CD4-positive, alpha-beta T cell treated with Interleukin-21 for 1 hour (primary cell): ENCODE results near the gene CCDC170.
"Not testable (repeated sequence)": the region's sequence is repeated elsewhere in the genome, so short reads cannot be mapped to it uniquely, and the experiment has no call there.

Source experiments
- DNase-seq: peaks from one replicate; pipeline ENCODE4 v3.0.0-alpha.2; 2020

CCDC170 gene, protein sequence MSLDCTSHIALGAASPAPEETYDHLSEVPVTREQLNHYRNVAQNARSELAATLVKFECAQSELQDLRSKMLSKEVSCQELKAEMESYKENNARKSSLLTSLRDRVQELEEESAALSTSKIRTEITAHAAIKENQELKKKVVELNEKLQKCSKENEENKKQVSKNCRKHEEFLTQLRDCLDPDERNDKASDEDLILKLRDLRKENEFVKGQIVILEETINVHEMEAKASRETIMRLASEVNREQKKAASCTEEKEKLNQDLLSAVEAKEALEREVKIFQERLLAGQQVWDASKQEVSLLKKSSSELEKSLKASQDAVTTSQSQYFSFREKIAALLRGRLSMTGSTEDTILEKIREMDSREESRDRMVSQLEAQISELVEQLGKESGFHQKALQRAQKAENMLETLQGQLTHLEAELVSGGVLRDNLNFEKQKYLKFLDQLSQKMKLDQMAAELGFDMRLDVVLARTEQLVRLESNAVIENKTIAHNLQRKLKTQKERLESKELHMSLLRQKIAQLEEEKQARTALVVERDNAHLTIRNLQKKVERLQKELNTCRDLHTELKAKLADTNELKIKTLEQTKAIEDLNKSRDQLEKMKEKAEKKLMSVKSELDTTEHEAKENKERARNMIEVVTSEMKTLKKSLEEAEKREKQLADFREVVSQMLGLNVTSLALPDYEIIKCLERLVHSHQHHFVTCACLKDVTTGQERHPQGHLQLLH

DNA sequence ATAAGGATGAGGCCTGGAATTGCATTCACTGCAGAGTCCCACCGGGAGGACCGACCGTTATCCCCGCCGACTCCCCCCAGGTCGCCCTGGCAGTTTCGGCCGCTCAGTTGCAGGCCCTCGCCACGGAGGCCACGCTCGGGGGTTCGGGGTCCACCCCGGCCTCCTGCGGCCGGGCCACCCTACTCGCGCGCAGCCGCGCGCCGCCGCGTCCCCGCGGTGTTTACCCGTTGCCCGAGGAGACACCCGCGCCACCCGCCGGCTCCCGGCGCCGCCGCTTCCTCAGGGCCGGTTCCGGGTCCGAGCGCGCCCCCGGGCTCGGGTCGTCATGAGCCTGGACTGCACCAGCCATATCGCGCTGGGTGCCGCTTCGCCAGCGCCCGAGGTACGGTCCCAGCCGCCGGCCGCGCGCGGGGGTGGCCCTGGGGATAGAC, at the start of gene CCDC170:
CCDC170 (plus strand) TSS at position 214 of the 431 bp plus-strand sequence; CDS start at position 326, 112 bp downstream.
- no peak for DNase-seq

DNA sequence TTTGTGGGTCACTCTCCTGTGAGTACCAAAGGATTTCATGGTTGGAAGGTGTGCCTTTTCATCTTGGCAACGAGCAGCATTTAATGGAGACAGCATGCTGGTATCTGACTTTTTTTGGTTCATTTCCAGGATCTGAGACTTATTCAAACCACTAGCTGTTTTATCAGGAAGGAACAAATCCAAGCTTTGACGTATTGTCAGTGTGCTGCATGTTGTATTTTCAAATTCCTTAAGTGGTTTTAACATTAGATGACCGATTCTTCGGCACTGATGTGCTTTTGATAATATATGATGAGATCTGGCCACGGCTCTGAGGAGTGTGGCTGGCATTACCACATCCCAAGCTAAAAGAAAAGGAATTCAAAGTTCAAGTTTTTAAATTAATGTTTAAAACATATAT, 48.3 kb upstream of the CCDC170 start:
- DNase-seq = no peak

DNA sequence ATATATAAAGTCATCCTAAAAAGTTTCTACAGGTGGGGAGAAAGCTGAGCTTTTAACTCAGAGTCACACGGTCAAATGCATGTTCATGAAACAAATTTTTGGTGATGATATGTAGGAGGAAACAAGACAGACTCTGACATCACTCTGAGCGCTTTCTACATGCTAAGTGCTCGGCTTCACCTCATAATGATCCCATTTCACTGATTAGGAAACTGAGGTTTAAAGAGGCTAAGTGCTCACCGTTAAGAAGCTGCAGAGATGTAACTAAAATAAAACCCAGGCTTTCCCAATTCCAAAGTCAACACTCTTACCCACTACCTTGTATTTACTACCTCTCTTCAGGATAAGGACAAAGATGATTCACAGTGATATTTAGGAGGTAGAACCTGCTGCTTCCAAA, 46.6 kb upstream of the CCDC170 start:
- DNase-seq = no peak

DNA sequence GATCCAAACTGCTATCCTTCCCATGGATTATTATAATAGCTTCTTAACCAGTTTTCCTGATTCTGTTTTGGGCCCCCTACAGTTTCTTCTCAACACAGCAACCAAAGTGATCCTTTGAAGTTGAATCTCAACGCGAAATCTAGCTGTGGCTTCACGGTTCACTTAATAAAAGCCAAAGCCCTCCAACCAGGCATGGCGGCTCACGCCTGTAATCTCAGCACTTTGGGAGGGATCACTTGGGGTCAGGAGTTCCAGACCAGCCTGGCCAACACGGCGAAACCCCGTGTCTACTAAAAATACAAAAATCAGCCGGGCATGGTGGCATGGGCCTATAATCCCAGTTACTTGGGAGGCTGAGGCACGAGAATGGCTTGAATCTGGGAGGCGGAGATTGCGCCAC, 45.2 kb upstream of the CCDC170 start:
- DNase-seq = no peak

DNA sequence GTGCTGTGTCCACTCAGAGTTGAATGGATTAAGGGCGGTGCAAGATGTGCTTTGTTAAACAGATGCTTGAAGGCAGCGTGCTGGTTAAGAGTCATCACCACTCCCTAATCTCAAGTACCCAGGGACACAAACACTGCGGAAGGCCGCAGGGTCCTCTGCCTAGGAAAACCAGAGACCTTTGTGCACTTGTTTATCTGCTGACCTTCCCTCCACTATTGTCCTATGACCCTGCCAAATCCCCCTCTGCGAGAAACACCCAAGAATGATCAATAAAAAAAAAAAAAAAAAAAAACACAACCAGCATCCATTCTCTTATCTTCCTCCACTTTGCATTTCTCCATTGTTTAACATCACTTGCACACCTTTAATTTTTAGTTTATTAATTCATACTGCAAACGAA, 42.9 kb upstream of the CCDC170 start:
- DNase-seq = not testable (repeated sequence)

DNA sequence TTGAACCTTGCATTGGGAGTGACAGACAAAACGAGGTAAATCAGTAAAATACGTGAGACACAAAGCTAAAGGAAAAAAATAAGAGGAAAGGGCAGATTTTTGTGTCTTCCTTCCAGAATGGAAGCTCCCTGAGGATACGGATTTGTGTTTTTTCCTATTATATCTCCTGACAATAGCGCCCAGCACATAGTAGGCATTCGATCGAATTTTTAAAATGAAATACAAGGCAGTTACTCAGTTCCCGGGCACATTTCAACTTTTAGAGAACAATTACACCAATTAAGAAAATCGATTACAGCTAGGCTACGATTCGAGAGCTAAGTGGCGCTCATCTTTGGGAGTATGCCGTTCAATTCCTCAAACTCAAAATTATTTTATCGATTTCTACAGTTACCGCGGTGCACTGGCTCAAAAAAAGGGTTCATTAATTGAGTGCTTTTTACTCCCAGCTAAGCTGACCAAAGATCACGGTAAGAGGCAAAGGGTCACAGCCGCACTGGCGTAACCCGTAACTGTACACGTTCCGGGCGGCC, 42.3 kb upstream of the CCDC170 start:
- DNase-seq = no peak

DNA sequence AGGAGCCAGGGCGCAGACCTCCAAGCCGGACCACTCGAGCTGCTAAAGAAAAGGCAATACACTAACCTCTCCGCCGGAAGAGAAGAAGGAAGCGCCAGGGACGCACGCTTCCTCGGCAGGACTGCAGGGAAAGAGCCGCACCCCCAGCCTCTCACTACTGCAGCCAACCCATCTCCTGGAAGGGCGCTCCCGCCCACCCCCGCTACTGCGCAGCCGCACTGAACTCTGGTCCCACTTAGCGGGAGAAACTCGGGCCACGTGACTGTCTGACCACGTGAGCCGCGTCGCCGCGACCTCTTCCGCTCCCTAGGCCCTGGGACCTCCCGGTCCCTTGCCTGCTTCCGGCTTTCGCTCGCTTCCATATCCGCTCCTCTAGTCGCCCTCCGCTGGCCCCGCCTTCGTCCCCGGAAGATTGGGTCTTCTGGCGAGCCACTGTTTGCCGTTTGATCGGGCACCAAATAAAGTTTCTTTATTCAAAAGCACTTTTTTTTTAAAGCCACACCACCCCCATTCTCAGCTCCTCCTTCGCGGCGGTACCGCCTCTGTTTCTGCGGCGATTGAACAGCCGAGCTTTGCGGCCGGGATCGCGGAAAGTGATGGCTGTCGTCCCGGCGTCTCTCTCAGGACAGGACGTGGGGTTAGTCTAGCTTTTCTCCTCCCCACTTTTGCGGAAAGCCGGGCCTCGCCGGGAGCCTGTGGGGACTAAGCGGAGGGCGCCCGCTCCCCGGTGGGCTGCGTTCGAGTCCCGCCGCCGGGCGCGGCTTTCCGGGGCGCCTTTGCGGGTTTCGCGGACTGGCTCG, 41.7 kb upstream of the CCDC170 start, which contains the start of gene RMND1:
RMND1 (minus strand) TSS at position 177 of the 800 bp plus-strand sequence. CDS start 6,315 bp downstream, outside the sequence.
- DNase-seq = peak; percentile 99

DNA sequence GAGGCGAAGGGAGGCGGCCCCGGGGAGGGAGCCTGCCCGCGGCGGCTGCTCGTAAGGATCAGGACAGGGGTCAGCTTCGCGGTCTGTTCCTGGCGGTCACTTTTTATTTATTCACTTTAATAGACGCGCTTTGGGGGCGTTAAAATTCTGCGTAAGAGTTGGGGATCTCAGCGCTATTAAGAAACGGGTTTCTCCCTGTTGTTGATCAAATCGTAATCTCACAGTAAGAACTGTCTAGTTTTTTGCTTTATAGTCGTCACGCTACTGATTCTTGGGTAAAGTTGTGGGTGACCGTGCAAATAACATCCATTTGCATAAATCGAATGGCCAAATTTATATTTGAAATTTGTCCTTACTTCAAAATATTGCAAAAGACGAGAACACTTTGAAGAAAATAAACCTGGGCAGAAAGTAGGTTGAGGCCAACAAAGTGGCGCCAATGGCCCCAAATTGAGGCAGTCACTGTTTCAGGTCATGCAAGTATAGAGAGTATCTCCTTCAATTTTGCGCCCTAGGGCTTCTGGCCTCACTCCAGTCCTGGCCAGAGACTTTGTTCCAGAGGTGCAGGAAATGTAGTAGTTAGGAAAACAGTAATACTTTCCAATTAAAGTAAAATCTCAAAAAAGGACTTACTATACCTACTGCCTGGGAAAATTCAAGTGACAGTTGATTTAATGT, 40.9 kb upstream of the CCDC170 start:
- no peak for DNase-seq

DNA sequence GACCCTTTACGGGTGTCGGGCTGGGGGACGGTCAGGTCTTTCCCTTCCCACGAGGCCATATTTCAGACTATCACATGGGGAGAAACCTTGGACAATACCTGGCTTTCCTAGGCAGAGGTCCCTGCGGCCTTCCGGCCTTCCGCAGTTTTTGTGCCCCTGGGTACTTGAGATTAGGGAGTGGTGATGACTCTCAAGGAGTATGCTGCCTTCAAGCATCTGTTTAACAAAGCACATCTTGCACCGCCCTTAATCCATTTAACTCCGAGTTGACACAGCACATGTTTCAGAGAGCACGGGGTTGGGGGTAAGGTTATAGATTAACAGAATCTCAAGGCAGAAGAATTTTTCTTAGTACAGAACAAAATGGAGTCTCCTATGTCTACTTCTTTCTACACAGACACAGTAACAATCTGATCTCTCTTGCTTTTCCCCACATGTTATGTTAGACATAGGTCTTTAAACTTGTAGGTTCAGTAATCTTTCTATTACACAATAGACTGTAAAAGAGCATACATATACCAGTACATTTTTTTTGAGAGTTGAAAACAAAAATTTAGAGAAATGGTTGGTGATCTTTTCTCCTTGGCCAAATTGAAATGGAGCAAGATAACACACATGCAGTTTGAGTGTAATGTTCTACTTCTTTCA, 37.9 kb upstream of the CCDC170 start:
- DNase-seq = not testable (repeated sequence)

DNA sequence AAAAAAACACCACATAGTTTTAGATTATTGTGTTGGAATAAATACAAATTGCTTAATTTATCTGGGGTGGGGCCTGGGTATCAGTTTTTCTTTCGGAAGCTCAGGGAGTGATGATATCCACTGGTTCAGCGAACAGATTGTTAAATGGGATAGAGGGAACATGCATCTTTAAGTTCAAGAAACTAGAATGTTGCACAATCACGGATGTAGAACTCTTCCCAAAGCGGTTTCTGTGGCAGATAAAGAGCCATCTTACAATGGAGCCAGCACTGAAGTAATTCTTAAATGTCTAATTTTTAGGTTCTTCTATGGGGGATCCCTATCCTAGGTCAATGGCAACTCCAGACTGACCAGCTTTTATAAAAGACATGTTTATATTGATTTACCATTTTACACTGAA, 32.1 kb upstream of the CCDC170 start:
- no peak for DNase-seq

DNA sequence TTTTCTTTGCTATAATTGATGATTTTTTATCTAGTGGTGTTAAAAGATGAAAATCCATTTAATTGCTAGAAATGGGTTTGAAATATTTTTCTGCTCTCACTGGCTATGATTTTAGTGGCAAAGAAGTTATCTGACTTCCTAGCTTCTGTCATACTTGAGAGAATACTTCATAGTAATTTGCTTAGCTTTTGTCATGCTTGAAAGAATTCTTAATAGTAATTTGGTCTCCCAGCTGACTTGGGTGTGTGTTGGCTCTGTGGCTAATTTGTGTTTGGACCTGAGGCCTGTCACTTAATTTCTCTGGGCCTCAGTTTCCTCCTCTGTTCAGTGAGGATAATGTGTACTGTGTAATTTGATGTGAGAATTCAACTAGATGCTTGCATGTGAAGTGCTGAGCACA, 29.1 kb upstream of the CCDC170 start:
- no peak for DNase-seq

DNA sequence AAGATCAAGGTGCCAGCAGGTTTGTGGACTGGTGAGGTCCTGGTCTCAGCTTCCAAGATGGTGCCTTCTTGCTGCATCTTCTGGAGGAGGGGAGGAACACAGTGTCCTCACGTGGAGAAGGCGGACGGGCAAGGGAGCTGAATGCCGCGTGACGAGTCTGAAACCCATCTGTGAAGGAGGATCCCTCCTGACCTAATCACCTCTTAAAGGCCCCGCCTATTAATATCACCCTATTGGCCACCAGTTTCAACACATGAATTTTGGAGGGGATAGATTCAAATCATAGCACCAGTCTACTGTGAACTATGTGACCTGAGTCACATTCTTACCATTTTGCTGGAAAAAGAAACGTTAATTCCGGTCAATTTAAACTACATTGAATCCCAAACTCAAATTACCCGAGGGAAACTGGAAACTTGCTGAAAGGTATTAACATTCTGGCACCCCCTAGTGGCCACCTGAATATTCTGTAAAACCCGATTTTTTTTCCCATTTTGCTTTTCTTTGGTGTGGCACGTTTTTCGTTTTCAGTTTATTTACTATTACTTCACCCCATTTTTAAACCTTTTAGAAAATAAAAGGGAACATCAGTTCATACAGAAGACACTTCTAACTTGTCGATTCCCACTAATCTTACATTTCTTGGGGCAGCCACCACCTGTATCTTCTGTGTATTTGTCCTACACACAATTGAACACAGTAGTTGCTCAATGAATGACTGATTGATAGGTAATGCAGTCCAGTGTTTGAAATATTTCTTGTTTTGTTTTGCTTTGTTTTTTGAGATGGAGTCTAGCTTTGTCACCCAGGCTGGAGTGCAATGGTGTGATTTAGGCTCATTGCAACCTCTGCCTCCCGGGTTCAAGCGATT, 17.9 kb upstream of the CCDC170 start:
- peak; percentile 61 for DNase-seq

DNA sequence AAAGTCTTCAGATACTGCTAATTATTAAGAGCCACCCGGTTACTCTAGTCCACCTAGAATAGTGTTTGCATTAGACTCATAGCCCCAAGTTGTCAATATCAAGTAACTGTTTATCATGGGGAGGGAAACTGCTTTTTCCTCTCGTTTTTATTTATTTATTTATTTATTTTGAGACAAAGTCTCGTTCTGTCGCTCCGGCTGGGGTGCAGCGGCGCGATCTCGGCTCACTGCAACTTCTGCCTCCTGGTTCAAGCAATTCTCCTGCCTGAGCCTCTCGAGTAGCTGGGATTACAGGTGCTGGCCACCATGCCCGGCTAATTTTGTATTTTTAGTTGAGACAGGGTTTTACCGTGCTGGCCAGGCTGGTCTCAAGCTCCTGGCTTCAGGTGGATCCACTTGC, 16.1 kb upstream of the CCDC170 start:
- DNase-seq = no peak

DNA sequence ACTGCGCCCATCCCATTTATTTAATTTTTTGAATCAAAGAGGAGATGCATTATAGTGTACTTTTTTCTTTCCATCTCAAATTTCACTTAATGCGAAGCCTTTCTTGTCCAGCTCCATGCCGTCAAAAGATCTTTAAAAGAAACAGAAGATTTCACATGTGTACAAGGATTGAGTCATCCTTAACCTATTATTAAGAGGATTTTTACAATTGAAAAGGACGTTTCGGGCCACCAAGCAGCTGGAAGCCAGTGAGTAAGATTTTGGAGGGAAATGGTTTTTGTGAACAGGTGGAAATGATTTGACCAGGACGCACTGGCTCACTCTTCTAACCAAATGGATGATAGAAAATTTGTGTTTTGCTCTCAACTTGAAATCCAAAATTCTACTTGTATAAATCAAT, 15.1 kb upstream of the CCDC170 start:
- DNase-seq = no peak

DNA sequence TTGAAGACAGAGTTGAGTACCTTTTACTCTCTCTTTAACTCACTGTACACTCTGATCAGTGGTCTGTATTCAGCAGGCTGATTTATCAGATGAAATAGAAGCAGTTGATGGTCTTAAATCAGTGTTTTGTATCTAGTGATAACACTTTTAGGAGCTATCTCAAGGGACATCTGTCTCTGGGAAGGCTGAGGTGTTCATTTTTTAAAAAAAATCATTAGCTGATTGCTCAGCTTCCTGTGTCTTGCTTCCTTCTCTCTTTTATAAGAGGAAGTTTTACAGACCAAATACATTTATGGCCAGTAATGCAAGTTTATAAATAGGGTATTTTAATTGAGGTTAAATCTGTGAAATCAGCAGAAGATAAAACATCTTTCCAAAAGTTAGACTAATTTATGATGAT, 12.0 kb upstream of the CCDC170 start:
- DNase-seq = no peak

DNA sequence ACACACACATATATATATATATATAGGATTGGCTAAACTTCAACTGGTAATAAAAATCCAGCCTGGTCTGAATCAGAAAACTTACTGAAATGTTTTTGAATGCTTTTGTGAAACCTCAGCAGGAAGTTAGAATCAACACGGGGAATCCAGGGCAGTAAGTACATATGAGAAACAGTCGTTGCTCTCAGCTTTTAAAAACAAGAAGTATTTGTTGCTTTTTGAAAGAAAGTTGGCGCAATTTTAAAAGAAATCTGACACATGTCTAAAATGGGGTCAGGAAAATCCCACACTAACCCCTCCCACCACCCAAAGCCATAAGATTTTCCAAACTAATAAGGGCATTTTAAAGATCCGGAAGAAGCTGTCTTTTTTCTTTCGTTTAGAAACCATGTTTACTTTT, 11.5 kb upstream of the CCDC170 start:
- peak; percentile 42 for DNase-seq

DNA sequence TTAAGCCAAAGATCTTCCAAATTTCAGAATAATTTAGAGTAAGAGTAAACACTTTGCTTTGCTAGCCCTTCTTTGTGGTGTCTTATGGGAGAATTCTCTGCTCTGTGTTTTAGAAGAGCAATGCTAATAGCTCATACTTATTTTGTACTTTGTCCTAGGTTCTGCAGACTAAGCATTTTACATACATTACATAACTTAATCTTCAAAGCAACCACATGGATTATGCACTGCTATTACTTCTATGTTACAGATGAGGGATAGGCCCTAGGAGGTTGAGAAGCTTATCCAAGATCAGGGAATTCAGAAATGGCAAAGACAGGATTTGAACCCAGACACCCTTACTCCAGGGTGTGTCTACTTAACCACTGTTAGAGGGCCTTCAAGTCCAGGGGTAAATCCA, 9.8 kb upstream of the CCDC170 start:
- no peak for DNase-seq

DNA sequence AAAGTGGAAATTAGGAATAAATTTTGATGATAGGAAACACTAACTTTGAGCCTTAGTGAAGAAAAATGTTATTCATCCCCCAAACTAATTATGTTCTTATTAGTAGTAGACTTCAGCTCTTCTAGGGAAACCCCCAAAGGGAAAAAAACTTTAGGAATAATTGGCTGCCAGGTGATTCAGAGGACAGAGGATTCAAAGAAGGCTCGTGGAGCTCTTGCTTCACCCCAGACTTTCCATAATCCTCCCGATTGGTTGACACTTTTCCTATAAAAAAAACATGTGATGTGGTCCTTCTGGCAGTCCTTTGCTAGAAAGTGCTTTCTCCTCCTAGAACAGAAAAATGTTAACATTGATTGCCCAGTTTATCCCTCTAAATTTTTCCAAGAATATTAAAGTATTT, 5.6 kb upstream of the CCDC170 start:
- DNase-seq = no peak

DNA sequence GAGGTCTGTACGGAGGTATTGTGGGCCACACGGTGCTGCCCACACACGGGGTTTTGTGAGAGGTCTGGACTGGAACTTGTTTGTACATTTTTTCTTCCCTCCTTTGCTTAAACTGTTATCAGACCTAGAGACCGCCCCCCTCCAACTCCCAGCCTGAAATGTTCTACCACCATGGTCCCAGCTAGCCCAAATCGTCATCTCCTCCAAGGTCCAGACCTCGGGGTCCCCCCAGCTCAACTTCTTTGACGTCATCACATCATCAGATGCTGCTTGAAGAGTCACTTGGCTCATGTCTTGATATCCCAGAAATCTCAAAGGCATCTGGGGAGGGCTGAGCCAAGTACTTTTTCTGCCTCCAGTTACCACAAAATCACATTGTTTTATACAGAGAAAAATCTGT, 2.8 kb upstream of the CCDC170 start:
- no peak for DNase-seq

DNA sequence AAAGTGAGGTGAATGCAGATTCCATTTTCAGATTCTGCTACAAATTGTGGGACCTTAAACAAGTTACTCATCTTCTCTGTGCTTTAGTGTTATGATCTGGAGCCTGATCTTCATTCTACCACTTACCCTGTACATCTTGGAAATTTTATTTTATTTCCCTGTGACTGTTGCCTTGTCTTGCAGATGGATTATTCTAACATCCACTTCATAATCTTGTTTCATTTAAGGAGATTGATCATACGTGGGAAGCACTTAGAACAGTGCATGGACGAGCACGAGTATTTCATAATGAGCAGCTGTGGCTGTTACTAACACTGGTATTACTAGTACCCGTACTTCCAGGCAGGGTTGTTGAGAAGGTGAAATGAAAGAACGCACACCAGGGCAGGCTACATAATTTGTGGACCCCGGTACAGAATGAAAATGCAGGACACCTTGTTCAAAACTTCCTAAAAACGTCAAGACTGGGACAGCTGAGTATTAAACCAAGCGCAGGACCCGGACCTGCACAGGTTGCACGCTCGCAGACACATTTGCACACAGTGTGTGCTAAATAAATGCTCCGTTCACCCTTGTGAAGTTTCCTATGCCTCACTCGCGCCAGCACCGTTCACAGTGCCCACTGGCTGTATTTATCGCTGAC, 535 bp upstream of the CCDC170 start:
- DNase-seq = no peak
